HepG2 (cell line): Measurements from ENCODE around the gene EI24. TPM values are rescaled to one million over a fixed set of nuclear protein-coding genes. Genes with fewer than 3 reads are reported as not detected.

Experiments
- ARNT2 ChIP-seq: sonication (generic); formaldehyde crosslinking; IDR thresholded peaks from 2 replicates; pipeline ENCODE4 v1.8.0; 2022; ENCODE audit warnings: mild to moderate bottlenecking, low read depth, missing genetic modification reagents, moderate library complexity
- CCAR2 ChIP-seq: fragments of 200-400 bp; formaldehyde crosslinking; optimal IDR thresholded peaks from 2 replicates; pipeline ENCODE3; 2018; ENCODE audit warnings: low read depth, mild to moderate bottlenecking, low read length, moderate library complexity
- CENPX ChIP-seq: sonication (generic); formaldehyde crosslinking; IDR thresholded peaks from 2 replicates; pipeline ENCODE4 v1.9.0; 2021; ENCODE audit warnings: mild to moderate bottlenecking, missing genetic modification reagents, moderate library complexity
- GATAD1 ChIP-seq: IDR thresholded peaks from 2 replicates; pipeline ENCODE4 v1.6.1; 2016; ENCODE audit warnings: missing genetic modification reagents, missing compliant biosample characterization
- GFI1 ChIP-seq: sonication (generic); formaldehyde crosslinking; IDR thresholded peaks from 2 replicates; pipeline ENCODE4 v1.5.0; 2020; ENCODE audit warnings: missing genetic modification reagents, mild to moderate bottlenecking, borderline replicate concordance
- MEF2D ChIP-seq: sonication (generic); formaldehyde crosslinking; IDR thresholded peaks from 2 replicates; pipeline ENCODE4 v1.5.1; 2020; ENCODE audit warnings: mild to moderate bottlenecking, missing genetic modification reagents
- POLR2G ChIP-seq: fragments of 200-400 bp; formaldehyde crosslinking; IDR thresholded peaks from 2 replicates; pipeline ENCODE4 v1.6.1; 2018; ENCODE audit warnings: mild to moderate bottlenecking, low read depth, low read length, moderate library complexity
- TBP ChIP-seq: sonication (generic); formaldehyde crosslinking; IDR thresholded peaks from 2 replicates; pipeline ENCODE4 v1.5.0; 2020; ENCODE audit warnings: missing genetic modification reagents
- TBX3 ChIP-seq: fragments of 450-650 bp; IDR thresholded peaks from 2 replicates; pipeline ENCODE4 v1.6.1; 2017; ENCODE audit warnings: antibody characterized with exemption, mild to moderate bottlenecking, inconsistent platforms, borderline replicate concordance
- ZNF34 ChIP-seq: sonication (generic); formaldehyde crosslinking; IDR thresholded peaks from 2 replicates; pipeline ENCODE4 v1.4.0; 2020; ENCODE audit warnings: mild to moderate bottlenecking, missing genetic modification reagents, borderline replicate concordance
- ZNF670 ChIP-seq: sonication (generic); formaldehyde crosslinking; IDR thresholded peaks from 2 replicates; pipeline ENCODE4 v1.8.0; 2022; ENCODE audit warnings: mild to moderate bottlenecking, missing genetic modification reagents, borderline replicate concordance
- ZNF772 ChIP-seq: sonication (generic); formaldehyde crosslinking; IDR thresholded peaks from 2 replicates; pipeline ENCODE4 v1.5.0; 2020; ENCODE audit warnings: mild to moderate bottlenecking, missing genetic modification reagents
- ZNF782 ChIP-seq: sonication (generic); formaldehyde crosslinking; IDR thresholded peaks from 2 replicates; pipeline ENCODE4 v1.4.0; 2020; ENCODE audit warnings: missing genetic modification reagents, mild to moderate bottlenecking, borderline replicate concordance
- polyA plus RNA-seq, 8 experiments: library from polyadenylated mRNA; depleted of rRNA in 3 of 8; stranded (reverse) in 7 of 8; unstranded in 1 of 8; fragments of >200 nt; fragmentation: Illumina TruSeq in 4 of 8; extraction: Trizol in 4 of 8; gene quantifications; 2 replicates each; pipeline versions ENCODE4 v1.2.1 to v1.2.3, GENCODE V29; 2011 to 2016; ENCODE audit warnings: low read depth in 4 of 8, missing spikeins in 1 of 8, mixed read lengths in 1 of 8; ENCODE audit not compliant: insufficient read depth in 1 of 8
- total RNA-seq, 5 experiments: library from RNA; depleted of rRNA; stranded (reverse); fragments of >200 nt; fragmentation: Illumina TruSeq; extraction: Trizol; gene quantifications; 2 replicates each; pipeline ENCODE4 v1.2.3, GENCODE V29; 2016; ENCODE audit warnings: low read depth in 1 of 5
- TF ChIP-seq, protein P1 (sequence below): sonication (generic); formaldehyde crosslinking; IDR thresholded peaks from 2 replicates; pipeline ENCODE4 v1.5.0; 2020; ENCODE audit warnings: mild to moderate bottlenecking, missing genetic modification reagents
- TF ChIP-seq, protein P2 (sequence below): sonication (generic); formaldehyde crosslinking; IDR thresholded peaks from 2 replicates; pipeline ENCODE4 v1.9.0; 2022; ENCODE audit warnings: missing genetic modification reagents, mild to moderate bottlenecking, borderline replicate concordance
- TF ChIP-seq, protein P3 (sequence below): sonication (generic); formaldehyde crosslinking; IDR thresholded peaks from 2 replicates; pipeline ENCODE4 v1.4.0; 2020; ENCODE audit warnings: missing genetic modification reagents
- TF ChIP-seq, protein P4 (sequence below): sonication (generic); formaldehyde crosslinking; IDR thresholded peaks from 2 replicates; pipeline ENCODE4 v1.5.1; 2020; ENCODE audit warnings: mild to moderate bottlenecking, missing genetic modification reagents, borderline replicate concordance

EI24 gene
- total and polyA plus RNA-seq, 2 of the 13 experiments (the other 11 are each of a cell fraction or from before 2014, with no cell fraction given), result 84.7 to 126 TPM

DNA sequence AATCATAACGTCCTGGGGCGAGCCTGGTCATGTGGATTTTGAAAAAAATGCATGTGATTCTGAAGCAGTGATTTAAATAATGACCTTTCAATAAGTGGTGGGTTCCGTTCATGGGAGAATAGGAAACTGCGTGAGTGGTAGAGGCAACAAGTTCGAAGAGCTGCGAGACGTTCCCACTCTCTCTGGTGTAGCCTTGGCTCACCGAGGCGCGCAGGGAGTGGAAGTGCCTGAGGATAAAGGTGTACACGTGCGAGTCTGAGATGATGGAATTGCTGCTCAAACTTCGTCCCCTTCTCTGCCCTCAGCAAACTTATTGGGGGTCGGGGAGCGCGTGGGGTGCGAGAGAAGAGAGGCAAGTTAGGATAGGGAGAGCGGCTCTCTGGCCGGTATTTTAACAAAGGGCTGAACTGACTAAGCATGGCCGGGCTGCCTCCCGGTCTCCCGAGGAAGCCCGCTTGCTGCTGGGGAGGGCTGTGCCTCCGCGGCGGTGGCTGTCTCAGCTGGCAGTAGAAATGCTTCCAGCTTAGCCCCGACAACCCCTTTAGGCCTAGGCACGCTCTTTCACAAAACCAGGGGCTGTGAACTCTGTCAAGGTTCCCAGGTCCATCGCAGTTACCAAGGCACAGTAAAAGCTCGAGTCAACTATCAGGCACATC is 22.5 kb downstream of the EI24 start (continued):
- TF ChIP-seq CCAR2 (no peak), ZNF782 (CRISPR knock-in tag) (no peak), MEF2D (CRISPR knock-in tag) (no peak), TBP (CRISPR knock-in tag) (no peak), ZNF34 (CRISPR knock-in tag) (no peak), GATAD1 (CRISPR knock-in tag) (no peak), CENPX (no peak), GFI1 (CRISPR knock-in tag) (peak; percentile 15; the same call in 1 of the 2 replicates), TBX3 (no peak), POLR2G (peak; percentile 56), ZNF670 (CRISPR knock-in tag) (peak; percentile 83), ARNT2 (CRISPR knock-in tag) (0 out of 2 replicates have a peak, but pooled peaks have one; percentile 30), ZNF772 (CRISPR knock-in tag) (peak; percentile 52; the same call in 1 of the 2 replicates)
- TF ChIP-seq, protein P1, sequence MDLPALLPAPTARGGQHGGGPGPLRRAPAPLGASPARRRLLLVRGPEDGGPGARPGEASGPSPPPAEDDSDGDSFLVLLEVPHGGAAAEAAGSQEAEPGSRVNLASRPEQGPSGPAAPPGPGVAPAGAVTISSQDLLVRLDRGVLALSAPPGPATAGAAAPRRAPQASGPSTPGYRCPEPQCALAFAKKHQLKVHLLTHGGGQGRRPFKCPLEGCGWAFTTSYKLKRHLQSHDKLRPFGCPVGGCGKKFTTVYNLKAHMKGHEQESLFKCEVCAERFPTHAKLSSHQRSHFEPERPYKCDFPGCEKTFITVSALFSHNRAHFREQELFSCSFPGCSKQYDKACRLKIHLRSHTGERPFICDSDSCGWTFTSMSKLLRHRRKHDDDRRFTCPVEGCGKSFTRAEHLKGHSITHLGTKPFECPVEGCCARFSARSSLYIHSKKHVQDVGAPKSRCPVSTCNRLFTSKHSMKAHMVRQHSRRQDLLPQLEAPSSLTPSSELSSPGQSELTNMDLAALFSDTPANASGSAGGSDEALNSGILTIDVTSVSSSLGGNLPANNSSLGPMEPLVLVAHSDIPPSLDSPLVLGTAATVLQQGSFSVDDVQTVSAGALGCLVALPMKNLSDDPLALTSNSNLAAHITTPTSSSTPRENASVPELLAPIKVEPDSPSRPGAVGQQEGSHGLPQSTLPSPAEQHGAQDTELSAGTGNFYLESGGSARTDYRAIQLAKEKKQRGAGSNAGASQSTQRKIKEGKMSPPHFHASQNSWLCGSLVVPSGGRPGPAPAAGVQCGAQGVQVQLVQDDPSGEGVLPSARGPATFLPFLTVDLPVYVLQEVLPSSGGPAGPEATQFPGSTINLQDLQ (CRISPR knock-in tag), result peak; percentile 68; the same call in 1 of the 2 replicates
- TF ChIP-seq, protein P2, sequence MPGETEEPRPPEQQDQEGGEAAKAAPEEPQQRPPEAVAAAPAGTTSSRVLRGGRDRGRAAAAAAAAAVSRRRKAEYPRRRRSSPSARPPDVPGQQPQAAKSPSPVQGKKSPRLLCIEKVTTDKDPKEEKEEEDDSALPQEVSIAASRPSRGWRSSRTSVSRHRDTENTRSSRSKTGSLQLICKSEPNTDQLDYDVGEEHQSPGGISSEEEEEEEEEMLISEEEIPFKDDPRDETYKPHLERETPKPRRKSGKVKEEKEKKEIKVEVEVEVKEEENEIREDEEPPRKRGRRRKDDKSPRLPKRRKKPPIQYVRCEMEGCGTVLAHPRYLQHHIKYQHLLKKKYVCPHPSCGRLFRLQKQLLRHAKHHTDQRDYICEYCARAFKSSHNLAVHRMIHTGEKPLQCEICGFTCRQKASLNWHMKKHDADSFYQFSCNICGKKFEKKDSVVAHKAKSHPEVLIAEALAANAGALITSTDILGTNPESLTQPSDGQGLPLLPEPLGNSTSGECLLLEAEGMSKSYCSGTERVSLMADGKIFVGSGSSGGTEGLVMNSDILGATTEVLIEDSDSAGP (CRISPR knock-in tag), result no peak
- TF ChIP-seq, protein P3, sequence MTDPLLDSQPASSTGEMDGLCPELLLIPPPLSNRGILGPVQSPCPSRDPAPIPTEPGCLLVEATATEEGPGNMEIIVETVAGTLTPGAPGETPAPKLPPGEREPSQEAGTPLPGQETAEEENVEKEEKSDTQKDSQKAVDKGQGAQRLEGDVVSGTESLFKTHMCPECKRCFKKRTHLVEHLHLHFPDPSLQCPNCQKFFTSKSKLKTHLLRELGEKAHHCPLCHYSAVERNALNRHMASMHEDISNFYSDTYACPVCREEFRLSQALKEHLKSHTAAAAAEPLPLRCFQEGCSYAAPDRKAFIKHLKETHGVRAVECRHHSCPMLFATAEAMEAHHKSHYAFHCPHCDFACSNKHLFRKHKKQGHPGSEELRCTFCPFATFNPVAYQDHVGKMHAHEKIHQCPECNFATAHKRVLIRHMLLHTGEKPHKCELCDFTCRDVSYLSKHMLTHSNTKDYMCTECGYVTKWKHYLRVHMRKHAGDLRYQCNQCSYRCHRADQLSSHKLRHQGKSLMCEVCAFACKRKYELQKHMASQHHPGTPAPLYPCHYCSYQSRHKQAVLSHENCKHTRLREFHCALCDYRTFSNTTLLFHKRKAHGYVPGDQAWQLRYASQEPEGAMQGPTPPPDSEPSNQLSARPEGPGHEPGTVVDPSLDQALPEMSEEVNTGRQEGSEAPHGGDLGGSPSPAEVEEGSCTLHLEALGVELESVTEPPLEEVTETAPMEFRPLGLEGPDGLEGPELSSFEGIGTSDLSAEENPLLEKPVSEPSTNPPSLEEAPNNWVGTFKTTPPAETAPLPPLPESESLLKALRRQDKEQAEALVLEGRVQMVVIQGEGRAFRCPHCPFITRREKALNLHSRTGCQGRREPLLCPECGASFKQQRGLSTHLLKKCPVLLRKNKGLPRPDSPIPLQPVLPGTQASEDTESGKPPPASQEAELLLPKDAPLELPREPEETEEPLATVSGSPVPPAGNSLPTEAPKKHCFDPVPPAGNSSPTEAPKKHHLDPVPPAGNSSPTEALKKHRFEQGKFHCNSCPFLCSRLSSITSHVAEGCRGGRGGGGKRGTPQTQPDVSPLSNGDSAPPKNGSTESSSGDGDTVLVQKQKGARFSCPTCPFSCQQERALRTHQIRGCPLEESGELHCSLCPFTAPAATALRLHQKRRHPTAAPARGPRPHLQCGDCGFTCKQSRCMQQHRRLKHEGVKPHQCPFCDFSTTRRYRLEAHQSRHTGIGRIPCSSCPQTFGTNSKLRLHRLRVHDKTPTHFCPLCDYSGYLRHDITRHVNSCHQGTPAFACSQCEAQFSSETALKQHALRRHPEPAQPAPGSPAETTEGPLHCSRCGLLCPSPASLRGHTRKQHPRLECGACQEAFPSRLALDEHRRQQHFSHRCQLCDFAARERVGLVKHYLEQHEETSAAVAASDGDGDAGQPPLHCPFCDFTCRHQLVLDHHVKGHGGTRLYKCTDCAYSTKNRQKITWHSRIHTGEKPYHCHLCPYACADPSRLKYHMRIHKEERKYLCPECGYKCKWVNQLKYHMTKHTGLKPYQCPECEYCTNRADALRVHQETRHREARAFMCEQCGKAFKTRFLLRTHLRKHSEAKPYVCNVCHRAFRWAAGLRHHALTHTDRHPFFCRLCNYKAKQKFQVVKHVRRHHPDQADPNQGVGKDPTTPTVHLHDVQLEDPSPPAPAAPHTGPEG (CRISPR knock-in tag), result no peak; the same call in 1 of the 2 replicates
- TF ChIP-seq, protein P4, sequence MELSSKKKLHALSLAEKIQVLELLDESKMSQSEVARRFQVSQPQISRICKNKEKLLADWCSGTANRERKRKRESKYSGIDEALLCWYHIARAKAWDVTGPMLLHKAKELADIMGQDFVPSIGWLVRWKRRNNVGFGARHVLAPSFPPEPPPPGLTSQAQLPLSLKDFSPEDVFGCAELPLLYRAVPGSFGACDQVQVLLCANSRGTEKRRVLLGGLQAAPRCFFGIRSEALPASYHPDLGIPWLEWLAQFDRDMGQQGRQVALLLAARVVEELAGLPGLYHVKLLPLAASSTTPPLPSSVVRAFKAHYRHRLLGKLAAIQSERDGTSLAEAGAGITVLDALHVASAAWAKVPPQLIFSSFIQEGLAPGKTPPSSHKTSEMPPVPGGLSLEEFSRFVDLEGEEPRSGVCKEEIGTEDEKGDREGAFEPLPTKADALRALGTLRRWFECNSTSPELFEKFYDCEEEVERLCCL, result no peak
